WTC11 (cell line): ENCODE measurements around the gene MAGEA11. TPM values are rescaled to one million over a fixed set of nuclear protein-coding genes. Genes with fewer than 3 reads are reported as not detected.

ENCODE experiments used
- ATAC-seq: fragments of 200-7000 bp; cut with Tn5 transposase; 2 replicates; pipeline ENCODE4 v1.10.0; 2021; ENCODE audit warnings: mild to moderate bottlenecking, moderate library complexity
- CTCF ChIA-PET: fragments of 300-600 bp; sonication (Branson Sonifier 250); formaldehyde crosslinking; loops from one replicate; lab custom pipeline; 2021; ENCODE audit warnings: antibody characterized with exemption; lab: Charles Lee
- POLR2A ChIA-PET: fragments of 350-600 bp; sonication (Branson Sonifier 250); formaldehyde crosslinking; loops from one replicate; lab custom pipeline; 2021; ENCODE audit warnings: antibody characterized with exemption; lab: Charles Lee
- DNase-seq: peaks from one replicate; pipeline ENCODE4 v3.0.0; 2021; ENCODE audit warnings: low spot score
- H3K27ac Mint-ChIP-seq: 2 replicates; pipeline ENCODE4 v1.8.0; 2021; ENCODE audit warnings: mixed read lengths
- H3K27me3 Mint-ChIP-seq: 2 replicates; pipeline ENCODE4 v1.8.0; 2021; ENCODE audit warnings: low read depth, mild to moderate bottlenecking, moderate library complexity, mixed read lengths
- H3K36me3 Mint-ChIP-seq: 2 replicates; pipeline ENCODE4 v1.8.0; 2021; ENCODE audit warnings: mixed read lengths
- H3K4me1 Mint-ChIP-seq: 2 replicates; pipeline ENCODE4 v1.8.0; 2022; ENCODE audit warnings: mixed read lengths
- H3K4me3 Mint-ChIP-seq: 2 replicates; pipeline ENCODE4 v1.8.0; 2021; ENCODE audit warnings: mild to moderate bottlenecking, moderate library complexity, mixed read lengths
- H3K9me3 Mint-ChIP-seq: 2 replicates; pipeline ENCODE4 v1.8.0; 2021; ENCODE audit warnings: mixed read lengths
- CTCF ChIP-seq: fragments of 200-600 bp; IDR thresholded peaks from 2 replicates; pipeline ENCODE4 v1.8.0; 2022; ENCODE audit warnings: antibody characterized with exemption
- EMX1 ChIP-seq: fragments of 250-450 bp; sonication (Bioruptor Pico); IDR thresholded peaks from 2 replicates; pipeline ENCODE4 v1.8.0; 2021; ENCODE audit warnings: mild to moderate bottlenecking
- FOXJ3 ChIP-seq: sonication (generic); formaldehyde crosslinking; IDR thresholded peaks from 2 replicates; pipeline ENCODE4 v1.9.0; 2021; ENCODE audit warnings: missing genetic modification reagents, mild to moderate bottlenecking, borderline replicate concordance
- FOXP4 ChIP-seq: sonication (generic); formaldehyde crosslinking; IDR thresholded peaks from 2 replicates; pipeline ENCODE4 v1.8.0; 2022; ENCODE audit warnings: mild to moderate bottlenecking, missing genetic modification reagents
- IRF1 ChIP-seq: sonication (generic); formaldehyde crosslinking; IDR thresholded peaks from 2 replicates; pipeline ENCODE4 v1.8.0; 2023; ENCODE audit warnings: missing genetic modification reagents
- MAX ChIP-seq: sonication (generic); formaldehyde crosslinking; IDR thresholded peaks from 2 replicates; pipeline ENCODE4 v1.8.0; 2022; ENCODE audit warnings: mild to moderate bottlenecking, missing genetic modification reagents
- MYBL2 ChIP-seq: sonication (generic); formaldehyde crosslinking; IDR thresholded peaks from 2 replicates; pipeline ENCODE4 v1.8.1; 2023; ENCODE audit warnings: mild to moderate bottlenecking, moderate library complexity, missing genetic modification reagents
- NR3C1 ChIP-seq: sonication (generic); formaldehyde crosslinking; conservative IDR thresholded peaks from 2 replicates; pipeline ENCODE4 v1.8.1; 2023; ENCODE audit warnings: low read depth, mild to moderate bottlenecking, missing genetic modification reagents
- SMAD3 ChIP-seq: sonication (generic); formaldehyde crosslinking; IDR thresholded peaks from 2 replicates; pipeline ENCODE4 v1.8.0; 2022; ENCODE audit warnings: missing genetic modification reagents, mild to moderate bottlenecking, borderline replicate concordance
- STAT6 ChIP-seq: sonication (generic); formaldehyde crosslinking; conservative IDR thresholded peaks from 2 replicates; pipeline ENCODE4 v1.8.1; 2023; ENCODE audit warnings: mild to moderate bottlenecking, low read depth, missing genetic modification reagents, moderate library complexity
- TCF7 ChIP-seq: sonication (generic); formaldehyde crosslinking; IDR thresholded peaks from 2 replicates; pipeline ENCODE4 v1.8.0; 2022; ENCODE audit warnings: mild to moderate bottlenecking, low read depth, missing genetic modification reagents, moderate library complexity
- ZNF121 ChIP-seq: sonication (generic); formaldehyde crosslinking; IDR thresholded peaks from 2 replicates; pipeline ENCODE4 v1.8.0; 2023; ENCODE audit warnings: missing genetic modification reagents
- ZNF281 ChIP-seq: sonication (generic); formaldehyde crosslinking; IDR thresholded peaks from 2 replicates; pipeline ENCODE4 v1.8.0; 2023; ENCODE audit warnings: mild to moderate bottlenecking, missing genetic modification reagents
- ZNF532 ChIP-seq: fragments of 250-450 bp; sonication (Bioruptor Pico); IDR thresholded peaks from 2 replicates; pipeline ENCODE4 v1.9.0; 2021; ENCODE audit warnings: mild to moderate bottlenecking, borderline replicate concordance
- total RNA-seq: library from RNA; stranded (reverse); gene quantifications from 3 replicates; pipeline ENCODE4 v1.2.3, GENCODE V29; 2021

MAGEA11 gene
- total RNA-seq, 1 experiment from 2014 or later, result not detected

GRCh38 chrX:149713279-149714050 lies 1.6 kb downstream of the MAGEA11 start (continued):
- no peak for TF ChIP-seq EMX1
- TF ChIP-seq, all 79 proteins: peak for 0

GRCh38 chrX:149715468-149715867 lies 3.6 kb downstream of the MAGEA11 start:
- H3K27ac Mint-ChIP-seq, result no peak overlapping the region
- no peaks in the 10 kb centered on the region for H3K36me3 Mint-ChIP-seq
- POLR2A ChIA-PET, result no interaction called here
- 0 out of 2 replicates have a peak, but pooled peaks cover 3% of the 10 kb centered on the region for H3K4me1 Mint-ChIP-seq
- H3K27me3 Mint-ChIP-seq, result peaks cover 92% of the 10 kb centered on the region
- no peak for TF ChIP-seq SMAD3 (CRISPR knock-in tag)
- TF ChIP-seq FOXJ3 (CRISPR knock-in tag), result no peak
- TF ChIP-seq CTCF, result no peak
- TF ChIP-seq FOXP4 (CRISPR knock-in tag), result no peak
- TF ChIP-seq IRF1, result no peak
- TF ChIP-seq ZNF281 (CRISPR knock-in tag), result no peak
- TF ChIP-seq ZNF532 (CRISPR knock-in tag), result no peak
- TF ChIP-seq NR3C1 (CRISPR knock-in tag), result no peak
- no peak for TF ChIP-seq ZNF121 (CRISPR knock-in tag)
- no peak for TF ChIP-seq MAX
- TF ChIP-seq MYBL2, result no peak
- TF ChIP-seq STAT6 (CRISPR knock-in tag), result no peak
- TF ChIP-seq TCF7, result no peak
- no peak overlapping the region for H3K4me3 Mint-ChIP-seq
- DNase-seq (no peak), ATAC-seq (no peak)
- no peaks in the 10 kb centered on the region for H3K9me3 Mint-ChIP-seq
- CTCF ChIA-PET, result no interaction called here
